Right atrium auricular region (tissue), 2 donors: ENCODE data around the gene TSPAN31. TPM values are rescaled to one million over a fixed set of nuclear protein-coding genes. Genes with fewer than 3 reads are reported as not detected.

Experiments
- DNase-seq: peaks from one replicate; pipeline ENCODE4 v3.0.0-alpha.2; 2019; ENCODE audit warnings: low spot score
- H3K27ac ChIP-seq, 2 donors: fragments of 200-600 bp; sonication (generic); 1 replicate in 1 of 2; 2 replicates in 1 of 2; pipeline ENCODE4 v1.5.1; 2016 to 2019
- H3K27me3 ChIP-seq, 2 donors: fragments of 200-600 bp; sonication (generic); one replicate each; pipeline versions ENCODE4 v1.5.1 to v1.6.0; 2017 to 2019
- H3K36me3 ChIP-seq: fragments of 200-600 bp; sonication (generic); one replicate; pipeline ENCODE4 v1.5.1; 2016
- H3K4me1 ChIP-seq, 2 donors: fragments of 200-600 bp; sonication (generic); one replicate each; pipeline versions ENCODE4 v1.5.1 to v1.6.0; 2017 to 2019
- H3K4me3 ChIP-seq, 2 donors: fragments of 200-600 bp; sonication (generic); 1 replicate in 1 of 2; 2 replicates in 1 of 2; pipeline ENCODE4 v1.5.1; 2017 to 2019; ENCODE audit warnings: mild to moderate bottlenecking in 1 of 2, moderate library complexity in 1 of 2
- H3K9me3 ChIP-seq, 2 donors: fragments of 200-600 bp; sonication (generic); one replicate each; pipeline ENCODE4 v1.5.1; 2019
- total RNA-seq, 2 donors: library from RNA; depleted of rRNA; stranded (reverse); fragments of >200 nt; gene quantifications; one replicate each; pipeline ENCODE4 v1.1.0, GENCODE V29; 2016
- TF ChIP-seq, protein P1 (sequence below), 2 donors: fragments of 200-600 bp; sonication (generic); IDR thresholded peaks; one replicate each; pipeline ENCODE4 v1.5.1; 2019; ENCODE audit warnings: antibody characterized with exemption in 2 of 2

Gene TSPAN31
- total RNA-seq, 2 donors from 2014 or later = 50.3 to 59.6 TPM

DNA sequence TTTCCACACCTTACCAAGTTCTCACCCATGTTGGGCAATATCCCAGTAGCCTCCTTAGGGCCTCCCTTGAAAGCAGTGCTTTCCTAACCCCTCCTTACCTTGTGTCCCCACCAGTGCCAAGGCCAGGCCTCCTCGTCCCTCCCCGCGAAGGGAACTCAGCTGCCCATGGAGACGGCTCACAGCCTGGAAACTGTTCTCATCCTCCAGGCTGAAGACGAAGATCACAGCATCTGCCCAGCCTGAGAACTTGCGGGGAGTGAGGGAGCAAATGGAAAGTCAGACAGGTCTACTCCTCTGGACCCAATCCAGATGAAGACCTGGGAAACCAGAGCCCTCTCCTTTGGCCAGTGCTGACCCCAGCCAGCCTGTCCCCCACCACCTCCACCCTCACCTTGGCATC, 10.9 kb upstream of the TSPAN31 start:
- H3K27me3 ChIP-seq = peaks cover 15 to 27% of the 10 kb centered on the region in 2 donors
- TF ChIP-seq, protein P1, sequence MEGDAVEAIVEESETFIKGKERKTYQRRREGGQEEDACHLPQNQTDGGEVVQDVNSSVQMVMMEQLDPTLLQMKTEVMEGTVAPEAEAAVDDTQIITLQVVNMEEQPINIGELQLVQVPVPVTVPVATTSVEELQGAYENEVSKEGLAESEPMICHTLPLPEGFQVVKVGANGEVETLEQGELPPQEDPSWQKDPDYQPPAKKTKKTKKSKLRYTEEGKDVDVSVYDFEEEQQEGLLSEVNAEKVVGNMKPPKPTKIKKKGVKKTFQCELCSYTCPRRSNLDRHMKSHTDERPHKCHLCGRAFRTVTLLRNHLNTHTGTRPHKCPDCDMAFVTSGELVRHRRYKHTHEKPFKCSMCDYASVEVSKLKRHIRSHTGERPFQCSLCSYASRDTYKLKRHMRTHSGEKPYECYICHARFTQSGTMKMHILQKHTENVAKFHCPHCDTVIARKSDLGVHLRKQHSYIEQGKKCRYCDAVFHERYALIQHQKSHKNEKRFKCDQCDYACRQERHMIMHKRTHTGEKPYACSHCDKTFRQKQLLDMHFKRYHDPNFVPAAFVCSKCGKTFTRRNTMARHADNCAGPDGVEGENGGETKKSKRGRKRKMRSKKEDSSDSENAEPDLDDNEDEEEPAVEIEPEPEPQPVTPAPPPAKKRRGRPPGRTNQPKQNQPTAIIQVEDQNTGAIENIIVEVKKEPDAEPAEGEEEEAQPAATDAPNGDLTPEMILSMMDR (IDR thresholded peaks at IDR 0.05) = no peak
- H3K36me3 ChIP-seq = no peaks in the 10 kb centered on the region
- H3K27ac ChIP-seq = no peak overlapping the region
- H3K9me3 ChIP-seq = no peaks in the 10 kb centered on the region
- H3K4me1 ChIP-seq = peaks cover 0 to 39% of the 10 kb centered on the region in 2 donors
- DNase-seq = no peak
- no peak overlapping the region for H3K4me3 ChIP-seq

GRCh38 chr12:57734591-57734990, 10.2 kb upstream of the TSPAN31 start:
- Histone ChIP-seq H3K27me3 (peaks cover 16 to 29% of the 10 kb centered on the region in 2 donors), H3K36me3 (no peaks in the 10 kb centered on the region), H3K27ac (no peak overlapping the region), H3K4me1 (peaks cover 0 to 41% of the 10 kb centered on the region in 2 donors), H3K9me3 (no peaks in the 10 kb centered on the region), H3K4me3 (no peak overlapping the region)
- TF ChIP-seq, protein P1 (IDR thresholded peaks at IDR 0.05) = no peak
- no peak for DNase-seq

DNA sequence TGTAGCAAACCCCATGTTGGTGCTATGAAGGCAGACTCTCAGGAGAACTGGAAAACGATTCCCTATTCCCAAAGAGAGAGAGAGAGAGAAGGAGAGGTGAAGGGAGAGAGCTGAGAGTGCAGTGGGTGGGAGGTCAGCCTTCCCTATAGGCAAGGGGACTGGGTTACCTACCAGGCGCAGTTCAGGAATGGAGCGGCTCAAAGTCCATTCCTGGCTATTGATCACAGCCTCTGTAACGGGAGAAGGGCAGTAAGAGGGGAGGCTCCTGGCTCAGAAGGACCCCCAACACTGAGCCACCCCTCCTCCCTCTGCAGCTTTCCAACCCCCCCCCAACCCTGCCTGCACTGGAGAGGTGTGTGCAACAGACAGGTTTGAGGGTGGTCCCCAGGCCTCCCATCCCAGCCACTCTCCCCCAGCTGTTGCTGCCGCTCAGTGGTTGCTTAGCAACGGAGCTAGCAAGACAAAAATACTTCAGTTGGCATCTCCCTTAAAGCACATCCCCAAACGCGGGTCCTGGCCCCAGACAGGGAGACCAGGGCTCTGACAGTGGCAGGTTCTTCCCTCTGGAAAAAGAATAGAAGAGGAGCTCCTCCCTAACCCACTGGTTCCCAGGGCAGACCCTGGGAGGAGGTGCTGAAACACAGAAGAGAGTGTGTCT, 9.5 kb upstream of the TSPAN31 start:
- TF ChIP-seq, protein P1 (IDR thresholded peaks at IDR 0.05) = no peak
- no peaks in the 10 kb centered on the region for H3K9me3 ChIP-seq
- H3K27me3 ChIP-seq = peaks cover 16 to 29% of the 10 kb centered on the region in 2 donors
- H3K36me3 ChIP-seq = no peaks in the 10 kb centered on the region
- no peak overlapping the region for H3K27ac ChIP-seq
- H3K4me1 ChIP-seq = peaks cover 0 to 41% of the 10 kb centered on the region in 2 donors
- no peak for DNase-seq
- no peak overlapping the region for H3K4me3 ChIP-seq

- Histone ChIP-seq H3K4me3 (peak overlapping the region in 1 of 2 donors; percentile 49), H3K36me3 (no peaks in the 10 kb centered on the region), H3K9me3 (no peaks in the 10 kb centered on the region), H3K27ac (no peak overlapping the region), H3K4me1 (peaks cover 0 to 41% of the 10 kb centered on the region in 2 donors), H3K27me3 (peaks cover 16 to 29% of the 10 kb centered on the region in 2 donors)
- TF ChIP-seq, protein P1 (IDR thresholded peaks at IDR 0.05) = peak in 1 of 2 donors; percentile 44
- no peak for DNase-seq
These were observed 8.7 kb upstream of the TSPAN31 start for GRCh38 chr12:57735952-57736740.

GRCh38 chr12:57736741-57737466, 7.9 kb upstream of the TSPAN31 start:
- Histone ChIP-seq H3K9me3 (no peaks in the 10 kb centered on the region), H3K36me3 (no peaks in the 10 kb centered on the region), H3K4me1 (peaks cover 0 to 41% of the 10 kb centered on the region in 2 donors), H3K27me3 (peaks cover 16 to 29% of the 10 kb centered on the region in 2 donors), H3K27ac (peak overlapping the region in 1 of 2 donors; percentile 23), H3K4me3 (peak overlapping the region in 1 of 2 donors; percentile 49)
- TF ChIP-seq, protein P1 (IDR thresholded peaks at IDR 0.05) = no peak
- DNase-seq = no peak
